Measurements from ENCODE around the gene FIGNL1. TPM values are rescaled to one million over a fixed set of nuclear protein-coding genes. Genes with fewer than 3 reads are reported as not detected.

FIGNL1 gene
- total RNA-seq, 6 donors from 2014 or later: 1.9 to 14.7 (median 8.0) TPM

Small RNAs within 50 kb of the gene (small RNA-seq; reads per million reads assigned to genes)
- 0 reads per million in 4 donors for gene RNU6-1091P

Other genes starting within 250 kb of the FIGNL1 start
- gene IKZF1, start 145.6 kb downstream of the FIGNL1 start, total RNA-seq: 10 to 100 TPM; 33.8 to 65.1 (median 49.8) TPM
- 1 to 10 TPM in 5 of 6 donors, not detected in 1; 1.2 to 2.0 (median 1.4) TPM for gene DDC, start 115.1 kb upstream of the FIGNL1 start, total RNA-seq

Measured in upper lobe of left lung (tissue), 6 donors.